T-helper 9 cell (primary cell): Measurements from ENCODE around the gene OCIAD2.
"Not testable (repeated sequence)": the region's sequence is repeated elsewhere in the genome, so short reads cannot be mapped to it uniquely, and the experiment has no call there.

Source experiments
- DNase-seq: peaks from one replicate; pipeline ENCODE4 v3.0.0-alpha.2; 2020
- total RNA-seq, 2 donors: gene quantifications; one replicate each; lab custom pipeline; 2026; lab: John Stamatoyannopoulos, UW

The OCIAD2 gene, protein sequence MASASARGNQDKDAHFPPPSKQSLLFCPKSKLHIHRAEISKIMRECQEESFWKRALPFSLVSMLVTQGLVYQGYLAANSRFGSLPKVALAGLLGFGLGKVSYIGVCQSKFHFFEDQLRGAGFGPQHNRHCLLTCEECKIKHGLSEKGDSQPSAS
- 27.8 to 91.6 reads per million in 2 donors for total RNA-seq

DNA sequence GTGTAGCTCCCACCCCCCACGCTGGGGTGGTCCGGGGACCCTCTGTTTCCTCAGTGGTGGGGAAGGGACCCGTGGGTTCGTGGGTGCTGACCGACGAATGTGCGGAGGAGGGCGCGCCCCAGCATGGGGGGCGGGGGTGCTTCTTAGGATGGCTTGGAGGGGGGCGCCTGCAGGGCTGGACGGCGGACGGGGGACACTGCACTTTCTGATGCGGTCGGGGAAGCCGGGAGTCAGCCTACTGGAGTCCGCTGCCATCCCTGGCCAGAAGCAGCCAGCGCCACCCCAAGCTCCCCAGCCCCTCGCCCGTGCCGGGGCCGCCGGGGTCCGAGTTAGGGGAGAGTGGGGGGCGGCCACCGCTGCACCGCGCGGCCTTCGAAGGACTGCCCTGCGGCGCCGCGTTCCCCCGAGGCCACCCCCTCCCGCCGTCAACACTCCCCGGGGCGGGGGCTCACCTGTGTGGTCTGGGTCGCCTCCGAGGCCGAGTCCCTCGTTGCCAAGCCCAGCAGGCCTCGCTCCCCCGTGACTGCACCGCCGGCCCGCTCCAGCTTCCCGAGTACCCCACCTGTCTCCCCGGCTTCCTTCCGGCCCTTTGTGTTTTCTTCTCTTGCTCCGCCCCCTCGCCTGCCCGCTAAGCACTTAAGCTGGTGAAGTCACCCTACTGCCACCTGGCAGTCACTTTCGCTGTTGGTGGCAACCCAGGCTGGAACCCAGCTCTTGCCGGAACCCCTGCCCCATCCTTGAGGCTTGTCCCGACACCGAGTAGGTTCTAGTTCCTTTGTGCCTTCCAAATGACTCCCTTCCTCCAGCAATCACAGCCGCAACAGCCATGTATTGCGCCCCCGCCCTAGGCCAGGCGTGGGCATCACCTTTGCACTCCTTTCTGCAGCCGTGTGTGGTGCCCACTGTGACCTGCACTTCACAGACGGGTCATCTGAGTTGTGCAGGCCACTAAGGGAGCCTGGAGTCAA lies at the start of gene OCIAD2:
OCIAD2 (minus strand) TSS at position 569 of the 968 bp plus-strand sequence. CDS start 2,225 bp downstream, outside the sequence.
- DNase-seq: peak; percentile 74

DNA sequence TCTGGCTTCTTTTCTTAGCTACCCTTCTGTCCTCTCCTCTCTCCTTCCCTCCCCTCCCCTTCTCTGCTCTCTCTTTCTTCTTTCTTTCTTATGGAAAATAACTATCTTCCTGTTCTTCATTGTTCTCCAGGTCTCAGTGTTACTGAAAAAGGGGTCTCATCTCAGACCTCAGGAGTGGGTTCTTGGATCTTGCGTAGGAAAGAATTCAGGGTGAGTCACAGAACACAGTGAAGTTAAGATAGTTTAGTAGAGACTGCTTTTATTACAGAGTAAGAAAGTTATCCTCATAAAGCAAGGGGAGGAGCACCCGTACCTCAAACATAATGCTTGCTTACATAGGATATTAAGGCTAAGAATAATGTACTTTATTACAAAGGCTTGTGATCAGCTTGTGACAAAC lies 47.7 kb upstream of the OCIAD2 start:
- no peak for DNase-seq

DNA sequence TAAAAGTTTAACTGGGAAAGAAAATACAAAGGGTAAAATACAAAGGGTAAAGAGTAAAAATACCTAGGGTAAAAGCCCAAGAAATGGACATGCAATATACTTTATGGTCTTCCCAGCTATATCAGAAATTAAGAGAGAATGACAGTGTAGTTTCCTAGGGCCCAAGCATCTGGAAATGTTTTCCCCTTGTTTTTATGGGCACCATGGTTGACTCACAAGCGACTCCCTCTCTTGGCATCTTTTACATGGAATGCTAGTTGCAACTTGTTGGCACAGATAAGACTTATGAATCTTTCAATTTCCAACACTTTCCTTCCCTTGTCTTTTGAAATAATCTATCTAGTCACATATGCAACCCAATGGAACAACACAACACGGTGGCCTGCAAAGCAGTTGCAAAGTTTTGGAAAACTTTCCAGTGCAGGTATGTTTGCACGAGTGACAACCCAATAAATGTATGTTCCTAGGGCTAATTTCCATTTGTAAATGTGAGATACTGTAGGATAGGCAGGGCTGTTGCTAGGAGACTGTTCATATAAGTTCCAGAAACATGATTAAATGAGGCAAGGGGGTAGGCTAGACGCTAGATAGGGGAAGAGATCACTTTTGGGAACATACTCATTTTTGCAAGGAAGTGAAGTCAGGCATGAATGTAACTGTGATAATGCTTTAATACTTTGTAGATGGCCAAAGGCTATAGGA lies 43.1 kb upstream of the OCIAD2 start:
- DNase-seq: no peak

DNA sequence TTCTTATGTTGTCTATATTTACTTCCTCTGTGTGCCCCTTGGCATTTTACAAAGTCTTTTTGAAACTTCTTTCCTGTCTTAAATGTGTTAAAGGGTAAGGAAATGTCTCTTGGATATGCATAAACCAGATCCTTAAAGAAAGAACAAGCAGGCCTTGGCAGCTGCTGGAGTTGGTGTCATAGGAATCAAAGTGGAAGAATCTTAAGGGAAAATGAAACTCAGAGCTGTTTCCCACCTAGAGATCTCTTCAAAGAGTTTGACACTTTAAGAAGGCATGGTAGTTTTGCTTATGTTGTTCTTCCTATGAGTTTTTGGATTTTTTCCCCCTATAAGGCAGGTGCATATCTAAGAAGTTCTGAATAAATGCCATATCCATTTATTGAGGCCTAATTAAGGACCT lies 42.5 kb upstream of the OCIAD2 start:
- DNase-seq: no peak

DNA sequence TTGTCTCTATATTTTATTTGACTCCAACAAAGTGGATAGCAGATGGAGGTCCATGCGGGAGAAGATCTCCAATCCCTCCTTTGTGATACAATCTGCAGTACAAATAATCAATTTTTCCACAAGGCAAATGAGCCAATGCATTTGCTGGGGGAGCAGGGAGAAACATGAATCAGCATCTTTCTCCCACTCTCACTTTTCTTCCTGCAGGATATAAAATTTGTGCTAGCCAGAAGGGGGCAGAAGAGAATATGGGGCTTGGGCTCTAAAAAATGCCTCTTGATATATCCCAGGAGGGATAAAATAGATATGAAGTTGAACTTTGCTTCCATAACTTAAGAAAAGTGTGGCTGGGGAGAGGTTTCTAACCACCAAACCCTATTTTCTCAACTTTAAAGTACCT lies 41.2 kb upstream of the OCIAD2 start:
- DNase-seq: no peak

DNA sequence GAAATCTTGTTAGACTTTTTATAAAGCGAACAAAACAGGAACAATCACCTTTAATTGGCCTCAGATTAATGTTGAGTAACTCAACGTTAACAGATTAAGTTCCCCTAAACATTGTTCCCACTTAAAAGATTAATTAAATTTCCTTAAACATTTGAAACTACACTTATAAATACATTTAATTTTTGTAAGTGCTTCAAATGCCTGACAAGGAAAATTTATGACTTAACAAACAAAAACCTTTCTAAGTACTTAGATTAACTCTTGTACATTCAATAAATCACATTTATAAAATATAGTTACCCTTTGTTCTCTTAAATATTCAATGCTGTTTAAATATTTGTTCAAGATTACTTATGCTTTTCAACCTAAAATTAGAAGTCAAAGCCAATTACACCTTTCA lies 39.4 kb upstream of the OCIAD2 start:
- no peak for DNase-seq

DNA sequence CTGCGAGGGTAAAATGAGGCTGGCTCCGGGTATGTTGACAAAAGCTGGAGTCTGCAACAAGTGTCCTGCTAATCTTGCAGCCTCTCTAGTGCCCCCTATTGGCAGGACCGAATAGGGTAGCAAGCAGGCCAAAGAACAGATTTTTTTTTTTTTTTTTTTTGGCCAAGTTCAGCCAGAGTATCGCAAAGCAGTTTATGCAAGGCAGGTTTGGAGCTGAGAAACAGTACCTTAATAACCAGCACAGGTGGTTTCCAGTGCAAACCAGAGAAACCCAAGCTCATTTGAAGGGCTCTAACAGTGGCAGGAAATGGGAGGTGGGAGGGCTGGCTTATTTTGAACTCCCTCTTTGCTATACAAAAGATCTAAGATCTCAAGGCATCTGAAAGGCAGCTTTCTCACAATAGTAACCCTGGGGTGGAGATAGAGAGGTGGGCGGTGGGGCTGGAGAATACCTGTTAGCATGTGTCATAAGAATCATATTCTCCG lies 38.2 kb upstream of the OCIAD2 start:
- DNase-seq: peak; percentile 8

DNA sequence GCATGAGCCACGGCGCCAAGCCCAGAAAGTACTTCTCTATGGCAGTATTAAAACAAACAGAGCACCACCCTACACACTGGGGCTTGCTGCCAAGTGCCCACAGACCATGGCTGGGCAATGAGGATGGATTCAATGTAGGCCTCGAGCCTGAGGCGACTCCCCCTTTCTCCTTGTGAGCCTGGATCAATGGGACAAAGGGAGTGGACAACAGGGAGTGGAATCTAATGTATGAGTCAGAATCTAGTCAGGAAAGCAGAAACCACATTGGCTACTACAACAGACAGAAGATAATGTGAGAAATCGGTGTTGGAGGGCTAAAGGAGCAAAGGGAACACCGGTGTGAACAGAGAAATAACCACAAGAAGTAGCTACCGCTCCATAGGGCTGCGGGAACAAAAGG lies 37.7 kb upstream of the OCIAD2 start:
- no peak for DNase-seq

DNA sequence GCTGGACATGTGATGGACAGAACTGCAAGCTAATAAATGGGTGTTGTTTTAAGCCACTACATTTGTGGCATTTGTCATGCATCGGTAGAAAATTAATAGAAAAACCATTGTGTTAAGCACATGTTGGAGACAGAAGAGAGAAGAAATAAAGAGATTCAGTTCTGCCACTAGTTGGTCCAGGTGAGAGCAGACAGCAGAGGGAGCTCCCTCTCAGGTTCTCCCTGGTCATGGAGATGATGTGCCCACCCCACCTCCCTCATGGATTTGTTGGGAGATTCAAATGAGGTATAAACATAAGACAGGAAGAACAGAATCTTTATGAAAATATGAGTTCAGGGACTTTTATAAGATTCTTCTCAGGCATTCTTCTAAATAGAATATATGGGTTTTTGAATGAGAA lies 36.8 kb upstream of the OCIAD2 start:
- no peak for DNase-seq

DNA sequence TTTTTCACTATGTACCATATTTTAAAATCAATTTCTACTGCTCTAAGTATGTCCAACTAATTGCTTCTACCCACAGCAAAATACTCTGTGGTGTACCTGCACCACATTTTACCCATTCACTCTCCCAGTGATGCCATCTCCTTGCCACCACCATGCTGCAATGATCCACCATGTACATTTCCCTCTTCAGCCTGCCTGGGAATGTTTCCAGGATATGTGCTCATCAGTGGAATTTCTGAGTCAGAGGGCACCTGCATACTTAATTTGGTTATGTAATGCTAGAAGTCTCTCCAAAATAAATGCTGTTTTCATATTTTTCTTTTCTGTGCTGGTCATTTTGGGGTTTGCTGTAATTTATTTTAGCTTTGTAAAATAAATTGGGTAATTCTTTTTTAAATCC lies 33.2 kb upstream of the OCIAD2 start:
- no peak for DNase-seq

DNA sequence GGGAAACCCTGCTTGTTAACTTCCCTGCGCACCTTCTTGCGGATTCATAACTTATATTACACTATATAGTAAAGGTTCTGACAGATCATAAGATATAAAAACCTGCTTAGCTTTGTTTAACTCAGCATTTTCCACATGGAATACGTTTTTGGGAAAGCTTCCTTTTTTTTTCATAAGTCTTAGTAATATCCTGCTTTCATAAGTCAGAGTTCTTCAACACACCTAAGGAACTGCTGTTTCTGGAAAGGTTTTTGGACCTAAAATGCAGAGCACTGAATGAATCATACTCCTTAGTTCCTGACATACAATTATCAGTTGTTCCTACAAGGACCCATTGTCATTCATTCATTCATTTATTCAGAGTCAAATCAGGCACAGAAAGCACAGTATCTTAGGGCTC lies 32.3 kb upstream of the OCIAD2 start:
- no peak for DNase-seq

DNA sequence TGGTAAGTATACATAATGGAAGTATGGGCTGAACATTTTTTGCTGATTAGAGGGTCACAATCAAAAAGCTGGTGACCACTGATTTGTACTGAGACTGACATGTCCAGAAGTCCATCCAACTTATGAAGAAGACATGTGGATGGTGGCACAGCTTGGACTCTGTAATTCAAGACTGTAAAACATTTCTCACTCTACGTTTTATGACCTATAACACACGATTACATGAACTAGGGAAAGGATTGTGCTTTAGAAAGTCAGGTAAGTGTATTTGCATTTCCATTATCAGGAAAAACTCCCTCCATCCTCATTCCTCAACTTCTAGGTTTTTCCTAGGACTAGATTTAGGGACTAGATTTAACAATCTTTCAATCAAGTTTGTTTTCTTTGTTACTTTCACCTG lies 30.5 kb upstream of the OCIAD2 start:
- no peak for DNase-seq

DNA sequence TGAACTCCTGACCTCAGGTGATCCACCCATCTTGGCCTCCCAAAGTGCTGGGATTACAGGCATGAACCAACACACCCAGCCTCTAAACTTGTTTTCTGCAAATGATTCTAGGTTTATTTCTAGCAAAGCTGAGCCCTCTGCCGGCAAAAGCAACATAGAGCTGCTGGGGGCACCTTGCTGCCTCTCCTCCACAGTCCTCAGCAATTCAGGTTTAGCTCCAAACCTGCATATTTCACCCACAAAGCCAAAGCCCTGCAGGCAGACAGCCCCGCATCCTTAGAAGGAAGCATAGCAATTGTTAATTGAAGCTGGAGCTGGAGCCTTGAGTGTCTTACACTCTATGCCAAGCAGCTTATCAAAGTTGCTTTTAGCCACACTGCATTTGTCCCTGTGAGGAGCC lies 24.9 kb upstream of the OCIAD2 start:
- DNase-seq: no peak

DNA sequence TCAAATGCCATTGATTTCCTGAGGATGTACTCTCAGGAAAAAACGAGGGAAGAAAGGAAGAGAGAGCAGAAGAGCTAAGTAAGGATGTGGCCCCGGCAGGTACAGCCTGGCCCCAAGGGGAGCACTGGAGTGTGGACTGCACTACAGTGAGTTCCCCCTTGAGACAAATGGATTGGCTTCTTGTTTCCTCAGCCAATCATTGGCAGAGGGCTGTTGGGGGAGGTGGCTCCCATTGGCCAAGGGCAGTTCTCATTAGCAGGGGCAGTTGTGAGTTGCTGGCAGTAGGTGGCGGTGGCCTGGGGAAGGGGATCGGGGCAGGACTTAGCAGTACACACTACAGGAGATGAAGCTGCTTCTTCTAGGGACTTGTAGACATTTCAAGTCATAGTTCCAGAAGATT lies 24.1 kb upstream of the OCIAD2 start:
- no peak for DNase-seq

DNA sequence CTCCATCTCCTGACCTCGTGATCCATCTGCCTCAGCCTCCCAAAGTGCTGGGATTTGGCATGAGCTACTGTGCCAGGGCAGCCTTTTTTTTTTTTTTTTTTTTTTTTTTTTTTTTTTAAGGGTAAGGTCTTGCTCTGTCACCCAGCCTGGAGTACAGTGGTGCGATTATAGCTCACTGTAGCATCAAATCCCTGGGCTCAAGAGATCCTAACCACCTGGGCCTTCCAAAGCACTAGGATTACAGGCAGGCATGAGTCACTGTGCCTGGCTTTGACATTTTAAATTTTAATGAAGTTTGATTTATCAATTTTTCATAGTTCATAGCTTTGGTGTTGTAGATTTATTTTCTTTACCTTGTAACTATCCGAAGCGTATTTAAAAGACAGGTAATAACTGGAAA lies 17.8 kb upstream of the OCIAD2 start:
- no peak for DNase-seq

DNA sequence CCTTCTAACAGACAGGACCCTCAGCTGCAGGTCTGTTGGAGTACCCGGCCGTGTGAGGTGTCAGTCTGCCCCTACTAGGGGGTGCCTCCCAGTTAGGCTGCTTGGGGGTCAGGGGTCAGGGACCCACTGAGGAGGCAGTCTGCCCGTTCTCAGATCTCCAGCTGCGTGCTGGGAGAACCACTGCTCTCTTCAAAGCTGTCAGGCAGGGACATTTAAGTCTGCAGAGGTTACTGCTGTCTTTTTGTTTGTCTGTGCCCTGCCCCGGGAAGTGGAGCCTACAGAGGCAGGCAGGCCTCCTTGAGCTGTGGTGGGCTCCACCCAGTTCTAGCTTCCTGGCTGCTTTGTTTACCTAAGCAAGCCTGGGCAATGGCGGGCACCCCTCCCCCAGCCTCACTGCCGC lies 16.5 kb upstream of the OCIAD2 start:
- not testable (repeated sequence) for DNase-seq

DNA sequence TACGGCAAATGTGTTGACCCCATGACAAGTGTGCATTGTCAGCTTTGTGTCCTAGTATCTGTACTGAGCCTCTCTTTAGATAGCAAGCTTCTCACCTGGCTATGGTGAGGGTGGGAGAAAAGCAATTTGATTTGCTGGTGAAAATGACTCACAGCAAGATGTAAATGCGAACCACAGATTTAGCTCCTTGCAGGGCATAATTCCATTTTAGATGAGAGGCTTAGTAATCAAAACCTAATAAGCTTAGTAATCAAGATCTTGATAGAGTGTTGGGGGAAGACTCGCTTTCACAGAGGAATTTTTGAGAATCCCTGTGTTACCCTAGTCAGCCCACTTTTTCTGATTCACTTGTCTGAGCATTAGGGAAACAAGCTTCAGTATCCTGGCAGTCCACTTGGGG lies 7.7 kb upstream of the OCIAD2 start:
- DNase-seq: no peak

DNA sequence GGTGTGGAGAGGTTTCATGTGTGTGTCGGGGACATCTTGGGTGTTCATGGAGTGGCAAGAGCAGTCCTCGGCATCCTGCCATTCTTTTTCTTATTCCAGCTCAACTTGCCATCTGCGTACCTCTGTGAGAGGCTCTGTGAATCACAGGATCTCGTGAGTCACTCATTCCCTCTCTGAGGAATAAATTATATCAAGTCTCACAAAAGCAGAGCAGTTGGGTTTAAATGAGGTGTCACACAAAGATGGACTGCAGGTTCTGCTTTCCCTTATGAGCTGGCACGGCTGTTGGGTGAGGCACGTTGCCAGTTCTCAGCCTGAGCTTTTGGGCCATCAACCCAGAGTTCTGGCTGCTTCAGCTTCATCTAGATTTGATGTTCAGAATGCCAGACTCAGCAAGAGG lies 6.8 kb upstream of the OCIAD2 start:
- DNase-seq: no peak

DNA sequence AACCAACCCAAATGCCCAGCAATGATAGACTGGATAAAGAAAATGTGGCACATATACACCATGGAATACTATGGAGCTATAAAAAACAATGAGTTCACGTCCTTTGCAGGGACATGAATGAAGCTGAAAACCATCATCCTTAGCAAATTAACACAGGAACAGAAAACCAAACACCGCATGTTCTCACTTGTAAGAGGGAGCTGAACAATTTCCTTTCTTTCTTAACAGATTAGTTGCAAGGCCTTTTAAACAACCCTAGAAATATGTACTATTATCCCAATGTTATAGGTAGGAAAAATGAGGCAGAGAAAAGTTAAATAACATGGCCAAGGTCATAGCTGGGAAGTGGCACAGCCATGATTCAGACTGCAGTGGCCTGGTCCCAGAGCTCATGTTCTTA lies 5.8 kb upstream of the OCIAD2 start:
- no peak for DNase-seq

DNA sequence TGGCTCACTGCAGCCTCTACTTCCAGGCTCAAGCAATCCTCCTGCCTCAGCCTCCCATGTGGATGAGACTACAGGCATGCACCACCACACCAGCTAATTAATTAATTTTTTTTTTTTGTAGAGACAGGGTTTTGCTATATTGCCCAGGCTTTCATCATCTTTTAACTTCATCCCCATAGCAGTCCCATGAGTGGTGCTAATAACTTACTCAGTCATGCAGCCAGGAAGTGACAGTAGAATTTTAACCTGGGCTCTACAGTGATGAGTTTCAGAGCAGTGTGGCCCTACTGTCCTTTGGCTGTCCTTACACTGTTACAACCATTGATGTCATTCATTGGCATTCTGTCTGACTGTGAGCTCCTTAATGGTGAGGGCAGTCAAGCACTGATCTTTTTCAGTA lies 3.9 kb upstream of the OCIAD2 start:
- DNase-seq: no peak

DNA sequence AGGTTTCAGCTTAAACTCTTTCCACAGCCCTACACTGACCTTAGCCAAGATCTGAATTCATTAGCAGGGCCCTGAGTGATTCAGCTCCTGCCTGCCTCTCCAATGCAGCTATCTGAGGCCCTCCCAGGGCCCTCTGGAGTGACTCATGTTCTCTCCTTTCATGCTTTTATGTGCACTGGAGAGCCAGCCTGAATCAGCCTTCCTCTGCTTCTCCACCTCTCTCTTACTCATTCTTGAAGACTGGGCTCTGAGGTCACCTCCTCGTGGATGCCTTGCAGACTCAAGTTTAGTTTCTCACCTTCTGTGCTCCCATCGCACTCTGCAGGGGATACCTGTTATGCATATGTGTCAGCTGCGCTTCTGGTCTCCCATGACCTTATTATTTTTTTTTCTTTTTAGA lies 3.1 kb upstream of the OCIAD2 start:
- no peak for DNase-seq

DNA sequence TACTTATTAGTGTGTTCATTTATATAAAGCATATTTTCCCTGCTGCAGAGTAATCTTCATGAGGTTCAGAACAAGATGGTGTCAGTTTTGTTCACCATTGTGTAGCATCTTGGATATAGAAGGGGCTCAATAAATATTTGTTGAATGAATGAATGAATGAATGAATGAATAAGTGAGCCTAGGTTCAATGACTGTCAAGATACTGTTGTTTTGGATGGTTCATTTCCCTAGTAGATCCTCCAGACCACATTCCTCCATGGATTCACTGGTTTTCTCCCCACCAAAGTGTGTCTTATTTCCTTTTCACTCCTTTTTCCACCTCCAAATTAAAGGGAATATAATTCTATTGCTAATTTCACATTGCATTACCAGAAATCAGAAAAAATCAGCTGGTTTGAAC lies 2.1 kb upstream of the OCIAD2 start:
- no peak for DNase-seq

DNA sequence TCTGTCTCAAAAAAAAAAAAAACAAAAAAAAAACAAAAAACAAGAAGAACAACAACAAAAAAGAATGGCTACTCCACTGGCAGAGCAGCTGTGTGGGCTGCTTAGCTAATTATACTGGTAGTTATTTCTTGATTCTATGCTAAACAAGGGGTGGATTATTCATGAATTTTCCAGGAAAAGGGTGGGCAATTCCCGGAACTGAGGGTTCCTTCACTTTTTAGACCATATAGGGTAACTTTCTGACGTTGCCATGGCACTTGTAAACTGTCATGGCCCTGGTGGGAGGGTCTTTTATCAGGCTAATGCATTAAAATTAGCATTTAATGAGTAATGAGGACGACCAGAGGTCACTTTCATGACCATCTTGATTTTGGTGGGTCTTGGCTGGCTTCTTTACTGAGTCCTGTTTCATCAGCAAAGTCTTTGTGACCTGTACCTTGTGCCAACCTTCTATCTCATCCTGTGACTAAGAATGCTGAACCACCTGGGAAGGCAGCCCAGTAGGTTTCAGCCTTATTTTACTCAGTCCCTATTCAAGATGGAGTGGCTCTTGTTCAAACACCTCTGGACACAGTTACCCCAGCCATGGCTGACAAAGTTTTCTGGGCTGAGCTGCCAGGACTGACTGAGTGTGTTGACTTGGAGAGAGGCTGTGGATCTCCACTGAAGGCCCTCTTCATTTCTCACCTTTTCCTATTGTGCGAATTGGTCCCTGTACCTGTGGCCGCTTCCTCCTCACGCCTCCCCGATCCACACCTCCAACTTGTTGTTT lies 1.3 kb upstream of the OCIAD2 start:
- DNase-seq: no peak
